ENCODE data around the gene HNRNPAB.

HNRNPAB gene

GRCh38 chr5:178201221-178201926 is 3.0 kb upstream of the HNRNPAB start:
- no peaks in the 10 kb centered on the region for H3K9me2 ChIP-seq (replicated peaks; ENCODE audit: low read depth, low read length)
- no peaks in the 10 kb centered on the region for H3F3A ChIP-seq (ENCODE audit: low read depth)
- H3K9me3 ChIP-seq (ENCODE audit: insufficient read depth, low read depth, low read length) = no peaks in the 10 kb centered on the region
- peaks cover 12% of the 10 kb centered on the region for H4K20me1 ChIP-seq (ENCODE audit: insufficient read depth, low read length, poor library complexity, severe bottlenecking)
- no peak overlapping the region for H3K4me2 ChIP-seq (ENCODE audit: low read depth, low read length, poor library complexity, severe bottlenecking)
- H3K36me3 ChIP-seq (ENCODE audit: insufficient read depth, low read length) = peaks cover 10% of the 10 kb centered on the region; the same call in 1 of the 2 replicates
- H3K9ac ChIP-seq (ENCODE audit: low read depth, low read length, poor library complexity, severe bottlenecking) = no peak overlapping the region
- H3K4me1 ChIP-seq (ENCODE audit: insufficient read depth, low read length, poor library complexity, severe bottlenecking) = peaks cover 3% of the 10 kb centered on the region
- H3K27me3 ChIP-seq (ENCODE audit: insufficient read depth, low read length, poor library complexity, severe bottlenecking) = no peaks in the 10 kb centered on the region
- no peak overlapping the region for H3K4me3 ChIP-seq (ENCODE audit: low read length, poor library complexity, severe bottlenecking)
- H3K79me2 ChIP-seq (ENCODE audit: insufficient read depth, low read length) = peaks cover 30% of the 10 kb centered on the region
- no peak overlapping the region for H2AFZ ChIP-seq (ENCODE audit: low read length)
- TF ChIP-seq EZH2phosphoT487 (IDR thresholded peaks at IDR 0.05; ENCODE audit: borderline replicate concordance) (no peak), CTCF (conservative IDR thresholded peaks at IDR 0.05; ENCODE audit: low read length) (no peak)

GRCh38 chr5:178201927-178202235 is 2.5 kb upstream of the HNRNPAB start:
- peaks cover 17% of the 10 kb centered on the region for H4K20me1 ChIP-seq (ENCODE audit: insufficient read depth, low read length, poor library complexity, severe bottlenecking)
- H3K4me2 ChIP-seq (ENCODE audit: low read depth, low read length, poor library complexity, severe bottlenecking) = no peak overlapping the region
- H3F3A ChIP-seq (ENCODE audit: low read depth) = no peaks in the 10 kb centered on the region
- H3K4me1 ChIP-seq (ENCODE audit: insufficient read depth, low read length, poor library complexity, severe bottlenecking) = peaks cover 3% of the 10 kb centered on the region
- no peaks in the 10 kb centered on the region for H3K27me3 ChIP-seq (ENCODE audit: insufficient read depth, low read length, poor library complexity, severe bottlenecking)
- no peak overlapping the region for H3K9ac ChIP-seq (ENCODE audit: low read depth, low read length, poor library complexity, severe bottlenecking)
- H3K9me2 ChIP-seq (replicated peaks; ENCODE audit: low read depth, low read length) = no peaks in the 10 kb centered on the region
- no peak overlapping the region for H2AFZ ChIP-seq (ENCODE audit: low read length)
- H3K9me3 ChIP-seq (ENCODE audit: insufficient read depth, low read depth, low read length) = no peaks in the 10 kb centered on the region
- peaks cover 15% of the 10 kb centered on the region; the same call in 1 of the 2 replicates for H3K36me3 ChIP-seq (ENCODE audit: insufficient read depth, low read length)
- TF ChIP-seq EZH2phosphoT487 (IDR thresholded peaks at IDR 0.05; ENCODE audit: borderline replicate concordance) (no peak), CTCF (conservative IDR thresholded peaks at IDR 0.05; ENCODE audit: low read length) (no peak)
- peaks cover 35% of the 10 kb centered on the region for H3K79me2 ChIP-seq (ENCODE audit: insufficient read depth, low read length)
- H3K4me3 ChIP-seq (ENCODE audit: low read length, poor library complexity, severe bottlenecking) = no peak overlapping the region

GRCh38 chr5:178202541-178202940 is 1.8 kb upstream of the HNRNPAB start:
- no peaks in the 10 kb centered on the region for H3K9me3 ChIP-seq (ENCODE audit: insufficient read depth, low read depth, low read length)
- H3K4me3 ChIP-seq (ENCODE audit: low read length, poor library complexity, severe bottlenecking) = no peak overlapping the region
- no peak overlapping the region for H3K4me2 ChIP-seq (ENCODE audit: low read depth, low read length, poor library complexity, severe bottlenecking)
- H3K36me3 ChIP-seq (ENCODE audit: insufficient read depth, low read length) = peaks cover 22% of the 10 kb centered on the region; the same call in 1 of the 2 replicates
- H2AFZ ChIP-seq (ENCODE audit: low read length) = no peak overlapping the region
- H3K9me2 ChIP-seq (replicated peaks; ENCODE audit: low read depth, low read length) = no peaks in the 10 kb centered on the region
- peaks cover 23% of the 10 kb centered on the region for H4K20me1 ChIP-seq (ENCODE audit: insufficient read depth, low read length, poor library complexity, severe bottlenecking)
- peaks cover 42% of the 10 kb centered on the region for H3K79me2 ChIP-seq (ENCODE audit: insufficient read depth, low read length)
- no peaks in the 10 kb centered on the region for H3F3A ChIP-seq (ENCODE audit: low read depth)
- peaks cover 3% of the 10 kb centered on the region for H3K4me1 ChIP-seq (ENCODE audit: insufficient read depth, low read length, poor library complexity, severe bottlenecking)
- no peaks in the 10 kb centered on the region for H3K27me3 ChIP-seq (ENCODE audit: insufficient read depth, low read length, poor library complexity, severe bottlenecking)
- no peak for TF ChIP-seq EZH2phosphoT487 (IDR thresholded peaks at IDR 0.05; ENCODE audit: borderline replicate concordance)
- TF ChIP-seq CTCF (conservative IDR thresholded peaks at IDR 0.05; ENCODE audit: low read length) = no peak
- H3K9ac ChIP-seq (ENCODE audit: low read depth, low read length, poor library complexity, severe bottlenecking) = no peak overlapping the region
